ENCODE results near the gene CTNNA3.

Gene CTNNA3

GRCh38 chr10:67553254-67553653 lies 142.7 kb downstream of the CTNNA3 start:
- DNase-seq (ENCODE audit: low read depth): no peak
- no peak overlapping the region for H3K4me3 ChIP-seq (ENCODE audit: low read length)
- no peak for TF ChIP-seq CTCF (conservative IDR thresholded peaks at IDR 0.05; ENCODE audit: low read length)

GRCh38 chr10:67550838-67551402 lies 145.1 kb downstream of the CTNNA3 start:
- no peak overlapping the region for H3K4me3 ChIP-seq (ENCODE audit: low read length)
- no peak for TF ChIP-seq CTCF (conservative IDR thresholded peaks at IDR 0.05; ENCODE audit: low read length)
- DNase-seq (ENCODE audit: low read depth): no peak

- H3K4me3 ChIP-seq (ENCODE audit: low read length): no peak overlapping the region
- TF ChIP-seq CTCF (conservative IDR thresholded peaks at IDR 0.05; ENCODE audit: low read length): no peak
- no peak for DNase-seq (ENCODE audit: low read depth)
Observed at GRCh38 chr10:67550046-67550445, 145.9 kb downstream of the CTNNA3 start.

- TF ChIP-seq CTCF (conservative IDR thresholded peaks at IDR 0.05; ENCODE audit: low read length): no peak
- DNase-seq (ENCODE audit: low read depth): no peak
- H3K4me3 ChIP-seq (ENCODE audit: low read length): no peak overlapping the region
Observed at GRCh38 chr10:67549390-67549789, 146.6 kb downstream of the CTNNA3 start.

- DNase-seq (ENCODE audit: low read depth): no peak
- no peak overlapping the region for H3K4me3 ChIP-seq (ENCODE audit: low read length)
- TF ChIP-seq CTCF (conservative IDR thresholded peaks at IDR 0.05; ENCODE audit: low read length): no peak
Observed at GRCh38 chr10:67541411-67541810, 154.6 kb downstream of the CTNNA3 start.

- no peak for DNase-seq (ENCODE audit: low read depth)
- no peak for TF ChIP-seq CTCF (conservative IDR thresholded peaks at IDR 0.05; ENCODE audit: low read length)
- H3K4me3 ChIP-seq (ENCODE audit: low read length): no peak overlapping the region
Observed at GRCh38 chr10:67539312-67539711, 156.7 kb downstream of the CTNNA3 start.

- no peak for TF ChIP-seq CTCF (conservative IDR thresholded peaks at IDR 0.05; ENCODE audit: low read length)
Observed at GRCh38 chr10:67537906-67538305, 158.1 kb downstream of the CTNNA3 start.

More at GRCh38 chr10:67537906-67538305, 158.1 kb downstream of the CTNNA3 start:
- no peak for DNase-seq (ENCODE audit: low read depth)
- H3K4me3 ChIP-seq (ENCODE audit: low read length): no peak overlapping the region
